Measurements from ENCODE around the gene NDST1.
A peak's percentile ranks its signal among the peaks of the same experiment; 100 is the strongest.

Gene NDST1

GRCh38 chr5:150596826-150597225 is 88.9 kb downstream of the NDST1 start:
- Histone ChIP-seq H3K27me3 (ENCODE audit: insufficient read depth, low read length, poor library complexity) (peaks cover 7% of the 10 kb centered on the region), H3K4me3 (ENCODE audit: low read depth in 1 of 2, low read length in 2 of 2) (no peak overlapping the region)
- peak; percentile 19; the same call in 1 of the 3 replicates for ATAC-seq (ENCODE audit: insufficient read depth, low read depth)

DNA sequence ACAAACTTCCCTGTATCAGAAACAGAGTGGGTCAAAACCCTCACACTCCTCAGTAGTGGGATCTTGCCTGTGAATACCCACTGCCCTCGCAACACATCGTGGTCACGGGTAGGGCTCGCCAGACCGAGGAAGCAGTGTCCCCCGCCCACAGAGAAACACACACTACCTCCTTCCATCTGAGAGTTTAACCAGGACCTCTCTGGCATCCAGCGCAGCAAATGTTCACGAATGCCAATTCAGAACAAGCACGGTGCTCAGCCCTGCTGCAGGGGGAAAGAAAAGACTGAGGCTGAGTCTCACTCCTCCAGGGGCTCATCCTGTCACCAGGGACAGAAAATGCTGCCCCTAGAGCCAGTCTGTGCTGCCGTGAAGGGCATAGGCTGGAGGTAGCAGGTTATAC is 90.1 kb downstream of the NDST1 start:
- no peak for TF ChIP-seq CTCF (IDR thresholded peaks at IDR 0.05; ENCODE audit: borderline replicate concordance, extremely low read depth, low read length, poor library complexity, severe bottlenecking)
- no peak for TF ChIP-seq EZH2 (IDR thresholded peaks at IDR 0.05; ENCODE audit: borderline replicate concordance, low read depth, low read length, severe bottlenecking)
- ATAC-seq (ENCODE audit: insufficient read depth, low read depth) = no peak

More at GRCh38 chr5:150596826-150597225, 88.9 kb downstream of the NDST1 start:
- Histone ChIP-seq H3K9me3 (ENCODE audit: insufficient read depth, low read length, severe bottlenecking) (no peaks in the 10 kb centered on the region), H3K4me2 (ENCODE audit: insufficient read depth, low read length) (no peak overlapping the region), H2AFZ (ENCODE audit: low read depth, low read length) (no peak overlapping the region), H3K4me1 (ENCODE audit: insufficient read depth, low read length) (no peaks in the 10 kb centered on the region), H3K79me2 (ENCODE audit: insufficient read depth, low read length) (no peaks in the 10 kb centered on the region), H4K20me1 (ENCODE audit: insufficient read depth, low read length) (no peaks in the 10 kb centered on the region; the same call in 1 of the 2 replicates), H3K9ac (ENCODE audit: low read depth, low read length) (no peak overlapping the region), H3K27ac (ENCODE audit: low read length) (no peak overlapping the region), H3K36me3 (ENCODE audit: insufficient read depth, low read length) (no peaks in the 10 kb centered on the region)
- TF ChIP-seq CTCF (IDR thresholded peaks at IDR 0.05; ENCODE audit: borderline replicate concordance, extremely low read depth, low read length, poor library complexity, severe bottlenecking) = no peak
- TF ChIP-seq EZH2 (IDR thresholded peaks at IDR 0.05; ENCODE audit: borderline replicate concordance, low read depth, low read length, severe bottlenecking) = no peak
- DNase-seq = no peak

GRCh38 chr5:150598821-150599273 is 90.9 kb downstream of the NDST1 start:
- Histone ChIP-seq H2AFZ (ENCODE audit: low read depth, low read length) (no peak overlapping the region), H3K36me3 (ENCODE audit: insufficient read depth, low read length) (no peaks in the 10 kb centered on the region), H3K4me2 (ENCODE audit: insufficient read depth, low read length) (no peak overlapping the region), H3K9ac (ENCODE audit: low read depth, low read length) (no peak overlapping the region), H3K27ac (ENCODE audit: low read length) (no peak overlapping the region), H3K27me3 (ENCODE audit: insufficient read depth, low read length, poor library complexity) (peaks cover 3% of the 10 kb centered on the region), H3K4me3 (ENCODE audit: low read depth in 1 of 2, low read length in 2 of 2) (no peak overlapping the region), H3K9me3 (ENCODE audit: insufficient read depth, low read length, severe bottlenecking) (no peaks in the 10 kb centered on the region), H3K79me2 (ENCODE audit: insufficient read depth, low read length) (no peaks in the 10 kb centered on the region), H4K20me1 (ENCODE audit: insufficient read depth, low read length) (no peaks in the 10 kb centered on the region; the same call in 1 of the 2 replicates), H3K4me1 (ENCODE audit: insufficient read depth, low read length) (no peaks in the 10 kb centered on the region)
- ATAC-seq (ENCODE audit: insufficient read depth, low read depth) (no peak), DNase-seq (no peak)
- TF ChIP-seq EZH2 (IDR thresholded peaks at IDR 0.05; ENCODE audit: borderline replicate concordance, low read depth, low read length, severe bottlenecking) (no peak), CTCF (IDR thresholded peaks at IDR 0.05; ENCODE audit: borderline replicate concordance, extremely low read depth, low read length, poor library complexity, severe bottlenecking) (no peak)

More for the DNA sequence above, 90.1 kb downstream of the NDST1 start:
- Histone ChIP-seq H3K4me3 (ENCODE audit: low read depth in 1 of 2, low read length in 2 of 2) (no peak overlapping the region), H3K27ac (ENCODE audit: low read length) (no peak overlapping the region), H3K79me2 (ENCODE audit: insufficient read depth, low read length) (no peaks in the 10 kb centered on the region), H4K20me1 (ENCODE audit: insufficient read depth, low read length) (no peaks in the 10 kb centered on the region; the same call in 1 of the 2 replicates), H3K36me3 (ENCODE audit: insufficient read depth, low read length) (no peaks in the 10 kb centered on the region), H3K4me2 (ENCODE audit: insufficient read depth, low read length) (no peak overlapping the region), H3K4me1 (ENCODE audit: insufficient read depth, low read length) (no peaks in the 10 kb centered on the region), H3K9me3 (ENCODE audit: insufficient read depth, low read length, severe bottlenecking) (no peaks in the 10 kb centered on the region), H3K27me3 (ENCODE audit: insufficient read depth, low read length, poor library complexity) (peaks cover 3% of the 10 kb centered on the region), H2AFZ (ENCODE audit: low read depth, low read length) (no peak overlapping the region), H3K9ac (ENCODE audit: low read depth, low read length) (no peak overlapping the region)
- DNase-seq = no peak
